Measurements from ENCODE around the gene POLE3.
"Not testable (repeated sequence)": the region's sequence is repeated elsewhere in the genome, so short reads cannot be mapped to it uniquely, and the experiment has no call there.

The POLE3 gene, protein sequence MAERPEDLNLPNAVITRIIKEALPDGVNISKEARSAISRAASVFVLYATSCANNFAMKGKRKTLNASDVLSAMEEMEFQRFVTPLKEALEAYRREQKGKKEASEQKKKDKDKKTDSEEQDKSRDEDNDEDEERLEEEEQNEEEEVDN

DNA sequence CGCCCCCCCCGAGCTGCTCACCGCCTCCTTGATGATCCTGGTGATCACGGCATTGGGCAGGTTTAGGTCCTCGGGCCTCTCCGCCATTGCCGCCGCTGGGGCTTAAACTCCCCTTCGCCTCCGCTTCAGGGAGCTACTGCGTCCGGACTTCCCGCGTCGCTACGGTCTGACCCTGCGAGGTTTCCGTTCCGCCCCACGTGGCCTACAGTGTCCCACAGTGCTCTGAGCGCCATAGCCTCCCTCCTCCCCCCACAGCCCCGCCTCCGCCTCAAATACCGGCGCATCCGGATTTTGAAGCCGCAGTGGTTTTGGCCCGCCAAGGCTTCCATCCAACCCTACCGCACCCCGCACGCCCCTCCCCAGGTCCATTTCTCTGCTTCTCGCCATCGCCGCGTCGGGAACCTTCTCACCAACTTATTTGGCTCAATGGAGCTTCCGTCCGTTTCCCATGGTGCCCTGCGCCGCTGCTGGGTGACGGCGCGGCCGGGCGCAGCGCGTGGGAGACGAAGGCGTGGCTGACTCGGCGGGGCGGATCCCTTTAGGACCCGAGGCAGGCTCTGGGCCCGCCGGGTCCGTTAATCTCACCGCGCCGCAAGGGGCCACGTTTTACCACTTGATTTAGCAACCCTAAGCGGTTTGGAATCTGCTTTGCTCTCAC lies at the start of gene POLE3, which contains the start of gene C9orf43:
TSS of gene POLE3 (minus strand) at position 469 of the 658 bp plus-strand sequence. CDS start at position 87, 382 bp downstream.
TSS of gene C9orf43 (plus strand) at position 541 of the 658 bp plus-strand sequence. CDS start 2,747 bp downstream, outside the sequence.
- H3K4me3 ChIP-seq (ENCODE audit: low read depth, low read length) = peak within 1 kb of the TSS; percentile 92

DNA sequence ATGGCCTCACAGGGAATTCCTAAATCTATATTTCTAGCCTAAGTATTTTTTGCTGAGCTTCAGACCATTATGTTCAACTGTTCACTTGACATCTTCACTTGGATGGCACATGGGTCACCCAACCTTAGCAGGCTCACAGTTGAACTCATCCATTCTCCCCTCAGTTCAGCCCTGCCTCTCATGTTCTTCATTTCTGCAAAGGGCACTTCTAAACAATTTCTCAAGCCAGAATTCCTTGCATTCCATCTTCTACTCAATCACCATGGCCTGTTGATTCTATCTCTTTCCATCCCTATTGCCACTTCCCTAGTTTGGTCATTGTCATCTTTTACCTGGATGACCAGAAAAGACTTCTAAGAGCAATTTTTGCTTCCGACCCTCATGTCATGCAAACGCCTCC lies 45.8 kb upstream of the POLE3 start:
- no peak overlapping the region for H3K4me3 ChIP-seq (ENCODE audit: low read depth, low read length)

DNA sequence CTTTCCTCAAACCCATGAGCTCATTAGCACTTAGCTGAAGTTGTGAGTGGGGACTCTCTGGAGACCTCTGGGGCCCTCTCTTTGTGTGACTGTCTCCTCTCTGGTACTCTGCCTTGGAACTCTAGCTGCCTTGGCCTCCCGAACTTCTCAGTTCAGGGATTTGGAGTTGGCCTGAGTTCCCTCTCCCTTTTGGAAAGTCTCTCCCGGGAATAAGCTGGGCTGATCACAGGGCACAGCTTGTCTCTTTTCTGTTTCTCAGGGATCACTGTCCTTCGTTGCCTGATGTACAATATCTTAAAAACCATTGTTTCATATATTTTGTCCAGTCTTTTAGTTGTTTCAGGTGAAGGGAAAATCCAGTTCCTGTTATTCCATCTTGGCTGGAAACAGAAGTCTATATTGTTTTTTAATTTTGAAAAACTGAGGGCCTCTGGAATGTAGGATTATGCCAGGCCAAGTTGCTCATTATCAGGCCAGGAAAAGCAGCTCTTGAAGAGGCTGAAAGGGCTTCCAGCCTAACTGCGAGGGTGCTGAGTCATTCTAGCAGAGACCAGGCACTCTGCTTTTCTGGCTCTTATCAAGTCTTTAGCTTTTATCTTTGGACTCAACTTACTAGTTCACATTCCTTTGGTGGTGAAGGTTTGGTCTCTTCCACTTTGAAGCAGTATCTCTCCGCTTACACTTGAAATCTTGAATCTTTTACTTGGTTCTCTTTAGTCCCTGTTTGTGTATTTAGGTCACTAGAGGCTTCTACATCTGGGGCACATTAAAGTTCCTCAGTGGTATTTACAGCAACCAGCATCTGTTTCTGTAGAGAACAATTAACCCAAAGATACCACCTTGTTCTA lies 44.7 kb upstream of the POLE3 start:
- H3K4me3 ChIP-seq (ENCODE audit: low read depth, low read length) = no peak overlapping the region

DNA sequence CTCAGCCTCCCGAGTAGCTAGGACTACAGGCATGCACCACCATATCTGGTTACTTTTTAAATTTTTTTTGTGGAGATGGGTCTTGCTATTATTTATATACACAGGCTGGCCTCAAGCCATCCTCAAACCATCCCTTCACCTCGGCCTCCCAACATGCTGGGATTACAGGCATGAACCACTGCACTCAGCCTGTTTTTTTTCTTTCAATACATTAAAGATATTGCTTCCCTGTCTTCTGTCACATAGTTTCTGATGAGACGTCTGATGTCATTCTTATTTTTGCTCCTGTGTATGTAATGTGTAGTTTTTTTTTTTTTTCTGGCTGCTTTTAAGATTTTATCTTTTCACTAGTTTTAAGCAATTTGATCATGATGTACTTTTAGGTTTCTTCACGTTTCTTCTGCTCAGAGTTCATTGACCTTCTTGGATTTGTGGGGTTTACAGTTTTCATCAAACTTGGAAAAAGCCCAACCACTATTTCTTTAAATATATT lies 41.7 kb upstream of the POLE3 start:
- no peak overlapping the region for H3K4me3 ChIP-seq (ENCODE audit: low read depth, low read length)

DNA sequence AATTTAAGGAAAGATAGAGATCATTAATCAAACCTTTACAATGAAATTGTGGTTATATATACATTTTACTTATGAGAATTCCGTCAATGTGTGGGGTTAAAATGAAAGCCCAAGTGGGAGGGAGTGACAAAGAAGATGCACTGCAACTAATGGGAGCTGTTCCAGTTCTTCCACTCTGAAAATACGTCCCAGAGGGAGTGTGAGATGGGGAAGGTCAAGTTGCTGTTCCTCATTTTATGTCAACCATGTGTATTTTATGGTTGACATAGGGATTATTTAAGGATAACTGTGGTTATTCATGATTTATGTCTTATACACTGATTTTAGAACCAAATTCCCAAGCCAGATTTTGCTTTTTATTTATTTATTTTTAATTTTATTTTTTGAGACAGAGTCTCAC lies 38.9 kb upstream of the POLE3 start:
- no peak overlapping the region for H3K4me3 ChIP-seq (ENCODE audit: low read depth, low read length)

DNA sequence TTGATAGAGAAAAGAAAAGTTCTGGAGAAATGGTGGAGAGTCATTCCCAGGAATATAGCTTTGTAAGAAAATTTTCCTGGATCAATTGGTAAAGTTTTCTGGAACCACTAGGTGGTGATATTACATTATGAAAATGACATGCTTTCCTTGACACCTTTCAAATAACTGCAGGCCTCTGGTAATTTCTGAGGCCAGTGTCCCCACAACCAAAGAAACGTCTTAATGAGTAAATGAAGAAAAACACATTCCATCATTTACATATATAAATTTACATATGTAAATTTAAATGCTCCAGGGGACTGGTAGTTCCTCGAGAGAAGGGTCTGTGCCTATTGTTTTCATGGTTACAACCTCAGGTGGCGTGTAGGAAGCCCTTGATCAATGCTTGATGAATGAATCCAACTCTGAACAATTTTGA lies 35.9 kb upstream of the POLE3 start:
- no peak overlapping the region for H3K4me3 ChIP-seq (ENCODE audit: low read depth, low read length)

DNA sequence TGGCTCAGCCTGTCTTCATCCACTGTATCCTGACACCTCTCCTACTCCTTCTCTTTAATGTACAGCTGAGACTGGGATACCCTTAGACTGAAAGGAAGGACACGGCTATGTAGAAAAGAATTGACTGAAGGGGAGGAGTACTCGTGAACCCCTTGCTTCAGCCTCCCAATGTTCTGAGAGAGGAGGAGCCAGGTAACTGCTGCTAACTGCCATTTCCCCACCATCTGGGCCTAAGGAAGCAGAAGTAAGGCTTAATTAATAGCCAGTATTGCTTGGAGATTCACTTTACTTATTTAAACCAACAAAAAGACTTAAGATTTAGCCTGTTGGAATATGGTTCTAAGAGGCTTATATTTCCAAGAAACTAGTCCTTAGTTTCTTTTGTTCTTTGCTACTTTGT lies 34.3 kb upstream of the POLE3 start:
- no peak overlapping the region for H3K4me3 ChIP-seq (ENCODE audit: low read depth, low read length)

DNA sequence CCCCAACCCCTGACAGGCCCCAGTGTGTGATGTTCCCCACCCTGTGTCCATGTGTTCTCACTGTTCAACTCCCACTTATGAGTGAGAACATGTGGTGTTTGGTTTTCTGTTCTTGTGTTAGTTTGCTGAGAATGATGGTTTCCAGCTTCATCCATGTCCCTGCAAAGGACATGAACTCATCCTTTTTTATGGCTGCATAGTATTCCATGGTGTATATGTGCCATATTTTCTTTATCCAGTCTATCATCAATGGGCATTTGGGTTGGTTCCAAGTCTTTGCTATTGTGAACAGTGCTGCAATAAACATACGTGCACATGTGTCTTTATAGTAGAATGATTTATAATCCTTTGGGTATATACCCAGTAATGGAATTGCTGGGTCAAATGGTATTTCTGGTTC lies 27.2 kb upstream of the POLE3 start:
- H3K4me3 ChIP-seq (ENCODE audit: low read depth, low read length) = not testable (repeated sequence)

DNA sequence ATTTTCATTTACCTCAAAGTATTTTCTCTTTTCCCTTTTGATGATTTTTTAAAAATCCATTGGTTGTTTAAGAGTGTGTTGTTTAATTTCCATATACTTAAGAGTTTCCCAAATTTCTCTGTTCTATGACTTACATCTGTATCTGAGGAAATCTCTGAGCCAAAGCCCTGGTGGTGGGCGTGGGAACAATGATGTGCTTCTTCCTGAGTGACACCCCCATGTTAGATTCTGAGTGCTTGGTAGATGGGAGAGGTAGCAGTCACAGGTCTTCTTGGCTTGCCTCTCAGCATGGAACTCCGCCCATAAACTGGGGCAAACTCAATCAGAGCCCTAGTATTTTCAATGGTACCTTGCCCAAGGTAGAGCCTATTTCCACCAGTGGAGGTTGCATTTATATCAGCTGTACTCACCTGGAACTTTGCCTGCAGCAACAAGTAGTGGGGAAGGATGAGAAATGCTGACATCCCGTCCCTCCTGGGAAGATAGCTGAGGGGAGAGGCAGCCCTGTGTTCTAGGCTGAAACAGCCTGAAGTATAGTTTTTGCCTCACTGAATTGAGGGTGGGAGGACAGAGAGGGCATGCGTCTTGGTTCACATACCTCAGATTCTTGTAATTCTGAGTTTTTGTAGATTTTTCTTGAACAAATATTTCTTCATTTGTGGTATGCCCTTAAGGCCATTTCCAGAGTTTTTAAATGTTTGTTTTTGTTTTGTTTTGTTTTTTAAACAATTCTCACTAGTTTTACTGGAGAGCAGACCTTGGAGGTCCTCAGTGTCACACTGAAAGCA lies 26.4 kb upstream of the POLE3 start:
- no peak overlapping the region for H3K4me3 ChIP-seq (ENCODE audit: low read depth, low read length)

DNA sequence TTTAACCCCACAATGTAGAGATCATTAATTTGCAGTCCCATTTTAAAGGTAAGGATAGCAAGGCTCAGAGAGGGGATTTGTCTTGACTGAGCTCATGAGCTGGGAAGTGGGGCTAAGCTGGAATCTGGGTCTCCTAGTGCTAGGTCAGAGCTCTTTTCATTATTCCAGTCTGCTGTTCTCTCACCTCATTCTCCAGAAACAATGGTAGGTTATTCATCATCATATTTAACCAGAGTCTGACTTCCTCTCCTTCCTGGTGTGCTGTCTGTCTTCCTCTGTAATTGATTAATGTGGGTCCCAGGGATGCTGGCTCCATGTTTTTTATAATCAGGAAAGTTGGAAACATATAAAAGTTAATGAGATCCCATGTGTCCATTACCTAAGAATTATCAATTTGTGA lies 20.7 kb upstream of the POLE3 start:
- H3K4me3 ChIP-seq (ENCODE audit: low read depth, low read length) = no peak overlapping the region

DNA sequence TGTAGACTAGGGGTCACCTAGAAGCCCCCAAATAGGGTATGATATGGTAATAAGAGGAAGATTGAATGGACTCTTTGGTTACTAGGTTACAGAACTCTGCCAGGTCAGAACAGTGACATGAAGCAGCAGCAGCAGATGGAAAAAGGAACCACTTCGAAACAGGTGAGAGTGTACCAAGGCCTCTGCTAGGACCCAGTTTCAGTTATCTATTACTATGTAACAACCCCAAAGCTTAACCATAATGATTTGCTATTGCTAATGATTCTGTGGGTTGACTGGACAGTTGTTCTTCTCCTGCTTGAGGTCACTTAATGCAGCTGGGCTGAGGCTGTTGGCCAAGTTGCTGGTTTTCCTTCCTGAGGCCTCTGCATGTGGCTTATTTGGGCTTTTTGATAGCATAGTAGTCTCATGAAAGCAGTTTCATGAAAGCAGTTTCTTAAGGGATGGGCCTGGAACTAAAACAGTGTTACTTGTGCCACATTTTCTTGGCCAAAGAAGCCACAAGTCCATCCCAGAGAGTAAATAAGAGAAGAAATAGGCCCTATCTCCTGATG lies 17.7 kb upstream of the POLE3 start:
- H3K4me3 ChIP-seq (ENCODE audit: low read depth, low read length) = no peak overlapping the region

DNA sequence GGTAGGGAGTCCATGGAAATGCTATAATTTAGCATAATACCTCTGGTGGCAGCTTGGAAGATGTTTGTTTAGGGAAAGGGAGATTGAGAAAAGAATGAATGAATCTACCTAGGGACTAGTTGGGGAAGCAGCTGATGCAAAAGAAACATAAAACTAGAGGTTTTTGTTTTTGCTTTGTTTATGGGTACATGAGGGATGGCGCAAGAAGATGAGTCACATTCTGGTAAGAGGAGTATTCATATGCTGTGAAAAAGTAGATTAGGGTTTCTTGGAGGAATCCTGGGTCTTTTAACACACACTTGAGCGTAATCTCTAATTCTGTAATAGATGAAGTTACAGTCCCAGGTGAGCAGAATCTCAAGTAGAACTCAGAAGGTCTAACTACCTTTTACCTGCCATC lies 17.2 kb upstream of the POLE3 start:
- H3K4me3 ChIP-seq (ENCODE audit: low read depth, low read length) = no peak overlapping the region

DNA sequence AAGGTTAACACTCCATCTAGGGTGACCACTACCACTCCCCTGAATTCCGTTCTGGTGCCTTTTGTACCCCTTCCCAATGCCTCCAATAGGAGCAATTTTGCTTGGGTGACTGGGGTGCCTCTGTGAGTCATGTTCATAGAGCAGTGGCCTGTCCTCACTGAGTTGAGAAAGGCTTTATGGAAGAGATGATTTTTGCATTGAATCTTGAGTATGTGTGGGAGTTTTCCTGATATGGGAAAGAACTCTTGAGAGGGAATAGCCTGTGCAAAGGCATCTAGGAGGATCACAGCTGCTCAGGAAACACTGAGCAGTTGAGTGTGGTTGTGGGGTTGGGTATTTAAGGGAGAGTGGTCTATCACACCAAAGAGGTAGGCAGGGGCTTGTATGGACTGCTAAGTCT lies 16.2 kb upstream of the POLE3 start:
- H3K4me3 ChIP-seq (ENCODE audit: low read depth, low read length) = no peak overlapping the region

DNA sequence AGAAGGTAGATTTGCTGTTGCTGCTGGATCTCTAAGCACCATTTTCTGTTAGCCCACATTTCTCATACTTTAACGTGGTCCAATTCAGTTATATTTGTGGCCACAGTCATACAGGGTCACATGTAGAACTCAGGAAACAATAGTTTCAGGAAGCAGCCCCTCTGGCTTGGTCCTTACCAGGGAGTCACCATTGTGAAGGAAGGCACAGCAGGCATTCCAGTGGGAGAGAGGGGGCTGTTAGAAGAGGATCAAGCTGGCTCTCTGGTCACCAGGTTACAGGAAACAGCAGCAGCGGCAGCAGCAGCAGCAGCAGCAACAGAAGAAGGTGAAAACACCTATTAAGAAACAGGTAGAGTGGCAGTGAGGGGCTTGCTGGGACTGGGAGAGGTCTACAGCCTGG lies 14.6 kb upstream of the POLE3 start:
- no peak overlapping the region for H3K4me3 ChIP-seq (ENCODE audit: low read depth, low read length)

DNA sequence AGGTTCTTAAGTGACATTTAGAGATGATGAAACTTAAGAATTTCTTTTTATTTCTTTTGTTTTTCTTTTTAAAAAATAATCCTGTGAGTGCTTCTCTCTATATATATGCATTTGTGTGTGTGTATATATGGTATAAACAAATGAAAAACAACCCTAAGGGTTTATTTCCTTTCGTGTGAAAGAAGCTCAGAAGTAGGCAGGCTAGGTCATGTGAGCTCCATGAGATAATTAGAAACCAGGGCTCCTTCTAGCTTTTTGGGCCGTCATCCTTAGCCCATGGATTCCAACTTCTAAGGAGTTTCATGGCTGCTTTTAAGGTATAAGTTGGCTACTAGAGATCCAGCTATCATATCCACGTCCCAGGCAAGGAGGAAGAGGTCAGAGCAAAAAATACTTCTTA lies 11.3 kb upstream of the POLE3 start:
- H3K4me3 ChIP-seq (ENCODE audit: low read depth, low read length) = no peak overlapping the region

DNA sequence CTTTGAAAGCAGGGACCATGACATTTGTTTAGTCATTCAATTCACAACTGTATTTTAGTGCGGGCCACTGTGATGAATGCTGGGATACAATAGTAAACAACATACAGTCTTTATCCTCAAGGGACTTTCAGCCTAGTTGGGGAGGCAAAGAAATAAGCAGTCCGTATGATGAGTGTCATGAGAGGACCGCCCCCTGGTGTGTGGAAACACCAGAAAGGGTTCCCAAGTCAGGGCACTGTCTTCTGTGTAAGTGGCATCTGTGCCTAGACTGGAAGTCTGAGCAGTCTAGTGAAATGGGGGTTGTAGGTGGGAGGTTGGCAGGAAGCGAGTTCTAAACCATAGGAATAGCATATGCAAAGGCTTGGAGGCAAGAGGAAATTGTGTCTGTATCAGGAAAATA lies 6.9 kb upstream of the POLE3 start:
- H3K4me3 ChIP-seq (ENCODE audit: low read depth, low read length) = no peak overlapping the region

DNA sequence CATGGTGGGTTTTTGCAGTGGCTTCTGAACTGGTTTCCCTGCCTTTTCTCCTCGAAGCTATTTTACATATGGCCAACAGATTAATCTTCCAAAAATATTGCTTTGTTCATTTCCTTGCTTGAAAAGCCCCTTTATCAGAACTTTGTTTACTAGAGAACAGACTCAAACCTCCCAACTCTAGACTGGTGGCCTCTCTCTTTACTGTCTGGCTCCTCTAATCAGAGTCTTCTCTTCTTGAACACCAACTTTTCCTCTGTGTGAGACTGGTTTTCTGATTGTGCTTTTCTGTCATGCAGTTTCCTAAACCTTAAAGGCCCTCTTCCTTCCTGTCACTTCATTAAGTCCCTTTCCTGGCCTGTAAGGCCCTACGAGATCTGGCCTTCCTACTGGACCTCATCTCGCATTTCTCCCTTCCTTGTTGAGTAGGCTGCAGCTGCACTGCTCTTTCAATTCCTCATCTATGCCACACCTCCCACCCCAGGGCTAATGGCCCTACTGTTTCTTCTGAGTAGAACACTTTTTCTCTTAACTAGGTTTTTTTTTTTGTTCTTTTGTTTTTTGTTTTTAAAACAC lies 5.8 kb upstream of the POLE3 start:
- no peak overlapping the region for H3K4me3 ChIP-seq (ENCODE audit: low read depth, low read length)

DNA sequence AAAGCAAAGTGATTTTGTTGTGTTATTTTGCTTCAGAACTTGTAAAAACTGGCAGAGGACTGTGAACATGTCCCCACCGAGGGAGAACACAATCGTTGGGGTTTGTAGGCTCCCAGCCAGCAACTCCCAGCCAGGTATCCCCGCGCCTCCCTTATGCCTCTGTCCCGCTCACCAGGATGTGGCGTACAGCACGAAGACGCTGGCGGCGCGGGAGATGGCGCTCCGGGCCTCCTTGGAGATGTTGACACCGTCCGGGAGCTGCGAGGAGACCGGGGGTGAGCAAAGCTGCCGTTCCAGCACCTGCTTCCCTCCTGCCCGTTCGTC lies 630 bp downstream of the POLE3 start:
- H3K4me3 ChIP-seq (ENCODE audit: low read depth, low read length) = peak overlapping the region; percentile 92

DNA sequence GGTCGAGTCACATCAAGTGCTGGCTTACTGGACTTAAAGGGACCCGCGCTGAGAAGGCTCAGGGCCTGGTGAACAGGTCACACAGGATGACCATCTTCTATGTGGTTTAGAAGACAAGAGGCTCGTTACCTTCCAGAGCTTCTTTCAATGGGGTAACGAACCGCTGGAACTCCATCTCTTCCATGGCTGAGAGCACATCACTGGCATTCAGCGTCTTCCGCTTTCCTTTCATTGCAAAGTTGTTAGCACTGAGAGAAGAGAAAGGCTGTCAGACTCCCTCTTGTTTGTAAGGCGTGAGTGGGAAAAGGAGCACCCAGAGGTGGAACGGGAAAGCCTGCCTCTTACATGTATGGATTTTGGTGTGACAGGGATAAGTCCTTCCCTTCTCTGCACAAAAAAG lies 994 bp downstream of the POLE3 start:
- peak overlapping the region; percentile 92 for H3K4me3 ChIP-seq (ENCODE audit: low read depth, low read length)

DNA sequence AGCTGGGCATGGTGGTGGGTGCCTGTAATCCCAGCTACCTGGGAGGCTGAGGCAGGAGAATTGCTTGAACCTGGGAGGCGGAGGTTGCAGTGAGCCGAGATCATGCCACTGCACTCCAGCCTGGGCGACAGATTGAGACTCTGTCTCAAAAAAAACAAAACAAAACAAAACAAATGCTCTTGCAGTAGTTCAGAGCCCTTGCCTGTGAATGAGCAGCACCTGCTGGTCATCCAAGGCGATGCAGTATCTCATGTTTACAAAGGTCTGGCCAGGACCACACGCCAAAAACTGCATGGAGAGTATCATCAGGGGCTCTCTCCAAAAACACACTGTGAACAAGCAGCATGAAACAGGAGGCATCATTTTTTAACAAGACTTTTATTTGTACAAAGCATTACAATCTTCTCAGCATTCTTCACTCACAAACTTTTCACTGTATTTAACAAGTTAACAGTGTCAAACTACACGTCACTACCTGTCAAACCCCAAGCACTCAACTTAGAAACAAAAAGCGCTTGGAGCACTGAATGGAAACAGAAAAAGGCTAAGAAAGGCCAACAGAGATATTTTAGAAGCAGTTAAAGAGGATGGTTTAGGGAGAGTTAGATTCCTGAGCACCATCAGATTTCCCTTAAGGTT lies 3.5 kb downstream of the POLE3 start:
- not testable (repeated sequence) for H3K4me3 ChIP-seq (ENCODE audit: low read depth, low read length)
